GM12873 (cell line): ENCODE results near the gene SLC35C1.

ENCODE experiments used
- CTCF ChIP-seq: IDR thresholded peaks from 2 replicates; pipeline ENCODE4 v1.5.1; 2012; ENCODE audit warnings: low read depth, mild to moderate bottlenecking, moderate library complexity, low read length, control low read depth; ENCODE audit not compliant: insufficient read depth; ENCODE audit errors: missing control alignments

The SLC35C1 gene

GRCh38 chr11:45801723-45802315 is 3.1 kb upstream of the SLC35C1 start:
- TF ChIP-seq CTCF, result no peak

- no peak for TF ChIP-seq CTCF
These were observed 2.2 kb upstream of the SLC35C1 start for GRCh38 chr11:45802531-45803317.

GRCh38 chr11:45803971-45804760 is 783 bp upstream of the SLC35C1 start:
- no peak for TF ChIP-seq CTCF

- TF ChIP-seq CTCF, result no peak
These were observed 539 bp downstream of the SLC35C1 start for GRCh38 chr11:45805305-45806071.

GRCh38 chr11:45806072-45806933 is 1.4 kb downstream of the SLC35C1 start:
- TF ChIP-seq CTCF, result no peak

GRCh38 chr11:45806937-45807791 is 2.2 kb downstream of the SLC35C1 start:
- no peak for TF ChIP-seq CTCF
